Naive B cell (primary cell): Measurements from ENCODE around the gene SRGAP3. TPM values are rescaled to one million over a fixed set of nuclear protein-coding genes. Genes with fewer than 3 reads are reported as not detected.

Experiments used
- ATAC-seq, 2 donors: fragments of 150-1000 bp; cut with Tn5 transposase; 2 replicates each; pipeline ENCODE4 v1.10.0; 2021; ENCODE audit warnings: low read depth in 2 of 2, mild to moderate bottlenecking in 2 of 2, moderate library complexity in 2 of 2
- DNase-seq: peaks from one replicate; pipeline ENCODE4 v3.0.0; 2022
- H3K27ac Mint-ChIP-seq, 6 donors: one replicate each; pipeline ENCODE4 v1.8.0; 2020 to 2022; ENCODE audit warnings: mild to moderate bottlenecking in 6 of 6, mixed read lengths in 6 of 6, moderate library complexity in 5 of 6, inconsistent platforms in 2 of 6
- H3K27me3 Mint-ChIP-seq, 3 donors: one replicate each; pipeline ENCODE4 v1.8.0; 2021 to 2022; ENCODE audit warnings: mixed read lengths in 3 of 3, mild to moderate bottlenecking in 1 of 3
- H3K36me3 Mint-ChIP-seq, 2 donors: one replicate each; pipeline ENCODE4 v1.8.0; 2020 to 2022; ENCODE audit warnings: mixed read lengths in 2 of 2, inconsistent platforms in 1 of 2, mild to moderate bottlenecking in 1 of 2
- H3K4me1 Mint-ChIP-seq, 3 donors: one replicate each; pipeline ENCODE4 v1.8.0; 2020 to 2022; ENCODE audit warnings: mixed read lengths in 3 of 3, inconsistent platforms in 1 of 3, mild to moderate bottlenecking in 1 of 3, moderate library complexity in 1 of 3
- H3K4me3 Mint-ChIP-seq, 8 donors: one replicate each; pipeline ENCODE4 v1.8.0; 2020 to 2022; ENCODE audit warnings: mild to moderate bottlenecking in 8 of 8, mixed read lengths in 8 of 8, moderate library complexity in 8 of 8, inconsistent platforms in 2 of 8
- H3K9me3 Mint-ChIP-seq, 7 donors: one replicate each; pipeline ENCODE4 v1.8.0; 2020 to 2022; ENCODE audit warnings: mixed read lengths in 7 of 7, mild to moderate bottlenecking in 5 of 7, inconsistent platforms in 2 of 7, moderate library complexity in 1 of 7
- polyA plus RNA-seq, 6 donors: library from polyadenylated mRNA; unstranded; fragments of 300-500 nt; fragmentation: Illumina TruSeq; gene quantifications; one replicate each; pipeline ENCODE4 v1.2.3, GENCODE V29; 2021; ENCODE audit warnings: low read depth in 6 of 6

The SRGAP3 gene
- polyA plus RNA-seq, 6 donors from 2014 or later = 0.36 to 2.4 (median 0.87) TPM; not detected in 1

DNA sequence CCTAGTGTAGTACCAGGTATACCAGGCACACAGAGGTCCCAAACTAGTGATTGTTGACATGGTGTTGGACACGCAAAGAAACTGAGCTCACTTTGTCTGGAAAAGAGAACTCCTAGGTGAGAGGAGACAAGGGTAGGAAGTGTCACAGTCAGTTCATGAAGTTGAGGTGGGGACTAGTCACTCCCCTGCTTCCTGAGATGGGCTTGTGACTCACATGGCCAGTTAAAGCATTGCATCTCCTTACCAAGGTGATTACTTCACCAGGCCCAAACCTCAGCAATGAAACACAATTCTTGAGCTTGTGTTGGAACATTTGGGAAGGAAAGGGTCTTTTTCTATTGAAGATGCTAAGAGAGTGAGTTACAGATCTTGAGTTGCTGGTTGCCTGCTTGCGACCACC, 236.9 kb downstream of the SRGAP3 start:
- Mint-ChIP-seq H3K4me3 (no peak overlapping the region), H3K27ac (no peak overlapping the region), H3K27me3 (peaks cover 0 to 18% (median 5%) of the 10 kb centered on the region in 3 donors), H3K4me1 (no peaks in the 10 kb centered on the region), H3K9me3 (peaks cover 0 to 1% (median 0%) of the 10 kb centered on the region in 7 donors), H3K36me3 (peaks cover 0 to 3% of the 10 kb centered on the region in 2 donors)
- ATAC-seq (no peak), DNase-seq (no peak)

DNA sequence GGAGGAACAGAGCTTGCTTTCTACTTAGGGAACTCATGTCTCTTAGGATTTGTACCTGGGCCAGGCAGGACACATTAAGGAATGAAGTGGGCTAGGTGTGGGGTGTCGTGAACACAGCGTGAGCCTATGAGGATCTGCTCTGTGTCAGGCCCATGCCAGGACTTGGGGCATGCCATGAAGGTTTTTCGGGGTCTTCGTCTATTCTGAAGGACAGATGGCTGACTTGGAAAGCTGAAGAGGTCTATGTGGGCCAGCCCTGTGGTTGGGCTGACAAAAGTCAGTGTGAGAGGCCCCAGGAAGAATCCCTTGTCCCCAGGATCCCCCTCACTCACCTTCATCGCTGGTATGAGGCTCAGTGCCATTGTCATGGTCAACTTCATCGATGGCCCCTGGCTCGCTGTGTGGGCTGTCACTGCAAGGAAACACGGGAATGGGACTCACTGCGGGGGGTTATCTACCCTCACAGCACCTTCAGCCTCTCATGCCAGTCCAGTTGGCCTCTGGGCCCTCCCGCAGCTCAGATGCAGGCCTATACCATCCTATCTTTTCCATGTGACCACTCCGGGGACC, 239.4 kb downstream of the SRGAP3 start:
- no peaks in the 10 kb centered on the region for H3K4me1 Mint-ChIP-seq
- H3K27ac Mint-ChIP-seq = peak overlapping the region in 1 of 6 donors; percentile 26
- DNase-seq (no peak), ATAC-seq (no peak)
- H3K9me3 Mint-ChIP-seq = peaks cover 0 to 1% (median 0%) of the 10 kb centered on the region in 7 donors
- peaks cover 0 to 3% of the 10 kb centered on the region in 2 donors for H3K36me3 Mint-ChIP-seq
- H3K27me3 Mint-ChIP-seq = peaks cover 0 to 11% (median 5%) of the 10 kb centered on the region in 3 donors
- H3K4me3 Mint-ChIP-seq = no peak overlapping the region

GRCh38 chr3:9008550-9009255, 240.7 kb downstream of the SRGAP3 start:
- ATAC-seq (no peak), DNase-seq (no peak)
- Mint-ChIP-seq H3K4me3 (no peak overlapping the region), H3K4me1 (no peaks in the 10 kb centered on the region), H3K27me3 (peaks cover 0 to 8% (median 5%) of the 10 kb centered on the region in 3 donors), H3K36me3 (peaks cover 0 to 3% of the 10 kb centered on the region in 2 donors), H3K9me3 (peaks cover 0 to 6% (median 0%) of the 10 kb centered on the region in 7 donors), H3K27ac (no peak overlapping the region)

DNA sequence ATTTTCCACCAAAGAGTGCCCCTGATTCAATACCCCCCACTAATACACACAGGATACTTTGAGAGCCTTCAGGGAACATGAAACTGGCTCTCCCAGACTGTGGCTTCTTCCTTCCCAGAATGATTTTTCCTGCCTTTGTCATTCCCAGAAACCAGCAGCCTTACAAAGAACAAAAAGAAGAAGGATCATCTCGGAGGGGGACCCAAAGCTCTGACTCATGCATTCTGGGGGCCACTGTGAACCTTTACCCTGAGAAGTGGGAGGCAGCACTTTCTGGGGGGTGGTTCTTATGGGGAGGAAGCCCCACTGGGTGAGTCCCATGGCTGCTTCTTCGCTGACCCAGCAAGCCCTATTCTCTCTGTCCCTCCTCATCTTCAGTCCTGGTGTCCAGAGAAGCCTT, 241.5 kb downstream of the SRGAP3 start:
- ATAC-seq (no peak), DNase-seq (no peak)
- H3K27ac Mint-ChIP-seq = no peak overlapping the region
- H3K4me1 Mint-ChIP-seq = no peaks in the 10 kb centered on the region
- peaks cover 0 to 3% of the 10 kb centered on the region in 2 donors for H3K36me3 Mint-ChIP-seq
- no peak overlapping the region for H3K4me3 Mint-ChIP-seq
- peaks cover 0 to 8% (median 5%) of the 10 kb centered on the region in 3 donors for H3K27me3 Mint-ChIP-seq
- H3K9me3 Mint-ChIP-seq = peaks cover 0 to 6% (median 0%) of the 10 kb centered on the region in 7 donors

DNA sequence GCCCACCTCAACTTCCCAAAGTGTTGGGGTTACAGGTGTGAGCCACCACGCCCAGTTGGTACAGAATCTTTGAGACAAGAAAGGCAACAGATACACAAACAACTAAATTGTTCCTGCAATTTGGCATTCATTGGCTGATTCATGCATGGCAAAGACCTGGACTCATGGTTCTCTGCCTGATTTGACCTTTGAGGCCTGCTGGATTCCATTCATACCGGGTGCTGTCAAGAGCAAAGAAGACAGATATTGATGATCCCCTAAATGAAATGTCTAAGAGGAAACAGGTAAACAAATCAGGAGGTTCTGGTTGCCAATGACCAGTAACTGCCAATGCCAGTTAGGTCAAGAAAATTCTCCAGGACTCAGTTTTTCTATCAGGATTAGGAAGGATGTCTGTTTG, 242.2 kb downstream of the SRGAP3 start:
- peaks cover 0 to 6% (median 0%) of the 10 kb centered on the region in 7 donors for H3K9me3 Mint-ChIP-seq
- H3K36me3 Mint-ChIP-seq = peaks cover 0 to 3% of the 10 kb centered on the region in 2 donors
- H3K27ac Mint-ChIP-seq = no peak overlapping the region
- DNase-seq (no peak), ATAC-seq (no peak)
- peaks cover 0 to 8% (median 5%) of the 10 kb centered on the region in 3 donors for H3K27me3 Mint-ChIP-seq
- no peak overlapping the region for H3K4me3 Mint-ChIP-seq
- no peaks in the 10 kb centered on the region for H3K4me1 Mint-ChIP-seq

DNA sequence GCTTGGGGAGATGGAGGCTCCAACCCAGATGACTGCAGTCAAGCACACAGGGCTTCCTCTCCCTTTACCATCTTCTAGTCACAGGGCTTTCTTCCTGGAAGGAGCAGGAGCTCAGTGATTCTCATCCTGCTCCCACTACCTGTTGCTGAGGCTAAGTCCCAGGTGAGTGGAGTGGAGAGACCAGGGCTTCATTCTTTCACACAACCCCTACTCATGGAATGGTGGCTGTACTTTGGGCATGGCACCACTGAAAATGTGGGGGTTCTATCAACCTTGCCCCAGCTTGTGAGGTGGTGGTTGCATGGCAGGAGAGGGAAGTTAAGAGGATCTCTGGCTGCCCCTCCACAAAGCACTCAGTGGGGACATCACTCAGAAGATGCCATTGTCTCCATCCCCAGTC, 249.4 kb downstream of the SRGAP3 start:
- H3K4me3 Mint-ChIP-seq = peak overlapping the region in 1 of 8 donors; percentile 17
- peaks cover 0 to 8% of the 10 kb centered on the region in 2 donors for H3K36me3 Mint-ChIP-seq
- H3K27ac Mint-ChIP-seq = no peak overlapping the region
- H3K4me1 Mint-ChIP-seq = no peaks in the 10 kb centered on the region
- peaks cover 5 to 26% (median 11%) of the 10 kb centered on the region in 3 donors for H3K27me3 Mint-ChIP-seq
- DNase-seq (no peak), ATAC-seq (no peak)
- H3K9me3 Mint-ChIP-seq = peaks cover 0 to 14% (median 2%) of the 10 kb centered on the region in 7 donors

- ATAC-seq (no peak), DNase-seq (no peak)
- Mint-ChIP-seq H3K27ac (no peak overlapping the region), H3K27me3 (peaks cover 5 to 26% (median 11%) of the 10 kb centered on the region in 3 donors), H3K4me3 (no peak overlapping the region), H3K9me3 (peaks cover 0 to 8% (median 0%) of the 10 kb centered on the region in 7 donors), H3K4me1 (no peaks in the 10 kb centered on the region), H3K36me3 (peaks cover 0 to 8% of the 10 kb centered on the region in 2 donors)
Measured at GRCh38 chr3:8997151-8997550, 252.3 kb downstream of the SRGAP3 start.

GRCh38 chr3:8996681-8997121, 252.7 kb downstream of the SRGAP3 start:
- Mint-ChIP-seq H3K36me3 (peaks cover 0 to 8% of the 10 kb centered on the region in 2 donors), H3K27ac (no peak overlapping the region), H3K4me3 (no peak overlapping the region), H3K4me1 (no peaks in the 10 kb centered on the region), H3K9me3 (peaks cover 0 to 7% (median 0%) of the 10 kb centered on the region in 7 donors), H3K27me3 (peaks cover 5 to 26% (median 11%) of the 10 kb centered on the region in 3 donors)
- no peak for ATAC-seq
- no peak for DNase-seq

DNA sequence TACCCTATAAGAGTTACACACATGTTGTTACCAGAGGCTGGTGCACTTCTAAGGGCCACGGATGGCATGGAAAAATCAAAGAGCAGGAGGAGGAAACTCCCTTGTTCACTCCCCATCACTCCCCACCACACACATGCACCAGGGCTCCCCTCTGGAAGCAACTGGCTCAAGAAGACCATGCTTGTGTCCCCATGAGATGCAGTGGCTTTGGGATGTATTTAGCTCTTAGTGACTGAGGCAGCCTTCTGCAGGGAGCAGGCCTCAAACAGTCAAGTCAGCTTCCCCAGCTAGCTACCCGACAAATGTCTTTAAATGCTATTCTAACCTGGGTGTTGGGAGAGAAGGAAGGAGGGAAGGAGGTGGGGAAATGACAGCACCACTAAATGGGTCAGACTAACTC, 253.2 kb downstream of the SRGAP3 start:
- DNase-seq (no peak), ATAC-seq (no peak)
- Mint-ChIP-seq H3K4me1 (no peaks in the 10 kb centered on the region), H3K27me3 (peaks cover 5 to 26% (median 11%) of the 10 kb centered on the region in 3 donors), H3K36me3 (peaks cover 0 to 5% of the 10 kb centered on the region in 2 donors), H3K4me3 (no peak overlapping the region), H3K27ac (peak overlapping the region in 1 of 6 donors; percentile 68), H3K9me3 (peaks cover 0 to 4% (median 0%) of the 10 kb centered on the region in 7 donors)

DNA sequence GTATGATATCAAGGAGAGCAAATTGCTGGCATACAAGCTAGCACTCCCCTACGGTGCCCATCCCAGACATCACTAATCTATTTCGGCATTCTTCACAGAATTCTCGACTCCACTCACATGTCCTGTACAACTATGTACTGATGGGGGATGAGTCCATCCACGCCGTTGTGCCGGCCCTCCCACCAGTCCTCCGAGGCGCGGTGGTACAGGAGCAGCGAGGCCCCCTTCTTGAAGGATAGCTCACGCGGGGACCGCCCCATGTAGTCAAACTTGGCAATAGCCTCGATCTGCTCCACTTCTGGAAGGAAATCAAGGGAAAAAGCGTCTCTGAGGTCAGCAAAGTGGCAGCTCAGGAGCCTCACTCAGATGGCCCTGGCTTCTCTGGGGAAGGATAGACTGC, 255.2 kb downstream of the SRGAP3 start:
- no peak overlapping the region for H3K4me3 Mint-ChIP-seq
- no peaks in the 10 kb centered on the region for H3K36me3 Mint-ChIP-seq
- ATAC-seq (no peak), DNase-seq (no peak)
- H3K27ac Mint-ChIP-seq = no peak overlapping the region
- no peaks in the 10 kb centered on the region for H3K4me1 Mint-ChIP-seq
- H3K27me3 Mint-ChIP-seq = peaks cover 0 to 25% (median 11%) of the 10 kb centered on the region in 3 donors
- H3K9me3 Mint-ChIP-seq = peaks cover 0 to 2% (median 0%) of the 10 kb centered on the region in 7 donors

- Mint-ChIP-seq H3K9me3 (peaks cover 0 to 2% (median 0%) of the 10 kb centered on the region in 7 donors), H3K27me3 (peaks cover 0 to 16% (median 4%) of the 10 kb centered on the region in 3 donors), H3K4me1 (no peaks in the 10 kb centered on the region), H3K27ac (no peak overlapping the region), H3K4me3 (no peak overlapping the region), H3K36me3 (no peaks in the 10 kb centered on the region)
- DNase-seq (no peak), ATAC-seq (no peak)
Measured at GRCh38 chr3:8993331-8993730, 256.1 kb downstream of the SRGAP3 start.

DNA sequence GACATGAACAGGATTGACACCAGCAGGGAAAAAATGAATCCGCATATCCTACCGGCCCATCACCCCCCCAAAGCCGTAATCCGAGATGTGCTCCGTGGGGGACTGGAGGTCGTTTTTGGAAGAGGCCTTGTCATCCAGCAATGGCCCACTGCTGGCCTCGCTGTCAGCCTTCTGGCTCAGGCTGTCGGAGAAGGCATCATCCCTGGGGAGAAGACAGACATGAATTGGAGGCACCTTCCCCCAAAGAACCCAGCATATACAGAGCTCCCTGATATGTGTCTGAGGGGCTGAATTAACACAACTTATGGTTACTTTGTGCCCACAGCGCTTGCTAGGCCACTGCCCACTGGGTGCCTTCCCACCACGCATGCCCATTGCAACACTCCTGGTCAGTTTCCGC, 256.6 kb downstream of the SRGAP3 start:
- DNase-seq = no peak
- Mint-ChIP-seq H3K4me1 (peaks cover 0 to 1% (median 0%) of the 10 kb centered on the region in 3 donors), H3K27ac (no peak overlapping the region)

GRCh38 chr3:8992199-8992598, 257.2 kb downstream of the SRGAP3 start:
- no peaks in the 10 kb centered on the region for H3K36me3 Mint-ChIP-seq
- H3K4me3 Mint-ChIP-seq = no peak overlapping the region
- H3K27me3 Mint-ChIP-seq = peaks cover 0 to 4% (median under 1%) of the 10 kb centered on the region in 3 donors
- ATAC-seq = no peak
- H3K9me3 Mint-ChIP-seq = peaks cover 0 to 2% (median 0%) of the 10 kb centered on the region in 7 donors
- H3K27ac Mint-ChIP-seq = peak overlapping the region in 1 of 6 donors; percentile 27
- H3K4me1 Mint-ChIP-seq = peaks cover 0 to 5% (median 0%) of the 10 kb centered on the region in 3 donors
- no peak for DNase-seq

More for the DNA sequence above, 256.6 kb downstream of the SRGAP3 start:
- Mint-ChIP-seq H3K4me3 (no peak overlapping the region), H3K36me3 (no peaks in the 10 kb centered on the region), H3K27me3 (peaks cover 0 to 11% (median 4%) of the 10 kb centered on the region in 3 donors), H3K9me3 (peaks cover 0 to 2% (median 0%) of the 10 kb centered on the region in 7 donors)
- no peak for ATAC-seq
